Large intestine (tissue), 3 donors: ENCODE data around the gene DDX5. TPM values are rescaled to one million over a fixed set of nuclear protein-coding genes. Genes with fewer than 3 reads are reported as not detected.

Experiments used
- DNase-seq, 2 donors: peaks; one replicate each; pipeline versions ENCODE4 v3.0.0 to v3.0.0-alpha.2; 2013
- H3K27ac ChIP-seq: one replicate; pipeline ENCODE4 v1.5.1; 2013; ENCODE audit warnings: low read length
- H3K27me3 ChIP-seq: 2 replicates; pipeline ENCODE4 v1.6.1; 2013; ENCODE audit warnings: low read length; ENCODE audit not compliant: control insufficient read depth, insufficient read depth
- H3K36me3 ChIP-seq: 2 replicates; pipeline ENCODE4 v1.6.1; 2013; ENCODE audit warnings: low read length; ENCODE audit not compliant: control insufficient read depth, insufficient read depth
- H3K4me1 ChIP-seq: one replicate; pipeline ENCODE4 v1.6.1; 2013; ENCODE audit warnings: low read length; ENCODE audit not compliant: control insufficient read depth, insufficient read depth
- H3K4me3 ChIP-seq: one replicate; pipeline ENCODE4 v1.5.1; 2013; ENCODE audit warnings: low read length
- H3K9me3 ChIP-seq: one replicate; pipeline ENCODE4 v1.6.1; 2013; ENCODE audit warnings: mild to moderate bottlenecking, low read depth, low read length, moderate library complexity; ENCODE audit not compliant: control insufficient read depth
- WGBS: methylation state at CpG from one replicate; pipeline ENCODE4 v1.1.5; 2013; ENCODE audit warnings: low lambda C conversion rate; ENCODE audit not compliant: insufficient coverage; 5-methylcytosine and 5-hydroxymethylcytosine counted together
- polyA plus RNA-seq: library from polyadenylated mRNA; unstranded; fragments of 120-200 nt; gene quantifications from one replicate; pipeline ENCODE4 v1.2.1, GENCODE V29; 2013

Gene DDX5
- polyA plus RNA-seq, 1 donor, result 575 TPM

DNA sequence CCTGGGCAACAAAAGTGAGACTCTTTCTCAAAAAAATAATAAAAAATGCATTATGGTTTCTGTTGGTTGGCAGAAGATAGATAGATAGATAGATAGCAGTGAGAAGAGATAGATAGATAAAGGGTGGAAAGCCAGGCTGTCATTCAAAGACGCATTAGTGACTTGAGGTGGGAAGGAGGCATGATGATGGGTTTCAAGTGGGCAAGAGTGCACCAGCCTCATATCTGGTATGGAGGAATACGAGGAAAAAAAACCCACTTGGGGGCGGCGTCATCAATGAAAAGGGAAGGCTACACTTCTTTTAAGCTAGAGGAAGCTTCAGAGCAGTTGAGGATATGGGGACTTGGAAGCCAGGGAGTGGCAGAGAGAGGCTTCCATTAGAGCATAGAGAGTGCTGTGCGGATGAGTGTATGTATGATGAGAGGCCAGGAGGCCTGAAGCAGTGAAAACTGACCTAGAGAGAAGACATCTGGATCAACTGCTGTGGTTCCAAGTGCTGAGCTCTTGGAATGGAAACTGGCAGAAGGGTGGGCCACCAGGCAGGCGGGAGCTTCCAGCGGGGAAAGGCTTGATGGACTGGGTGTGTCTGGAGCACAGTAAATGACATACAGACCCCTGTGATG is 32.5 kb upstream of the DDX5 start:
- H3K27me3 ChIP-seq, result no peaks in the 10 kb centered on the region
- no peak for DNase-seq
- H3K9me3 ChIP-seq, result no peaks in the 10 kb centered on the region
- H3K27ac ChIP-seq, result no peak overlapping the region
- H3K4me3 ChIP-seq, result no peak overlapping the region
- peaks cover 65% of the 10 kb centered on the region for H3K36me3 ChIP-seq
- no peaks in the 10 kb centered on the region for H3K4me1 ChIP-seq
- 100% methylated on average over 3 of the region's 7 CpGs for WGBS

DNA sequence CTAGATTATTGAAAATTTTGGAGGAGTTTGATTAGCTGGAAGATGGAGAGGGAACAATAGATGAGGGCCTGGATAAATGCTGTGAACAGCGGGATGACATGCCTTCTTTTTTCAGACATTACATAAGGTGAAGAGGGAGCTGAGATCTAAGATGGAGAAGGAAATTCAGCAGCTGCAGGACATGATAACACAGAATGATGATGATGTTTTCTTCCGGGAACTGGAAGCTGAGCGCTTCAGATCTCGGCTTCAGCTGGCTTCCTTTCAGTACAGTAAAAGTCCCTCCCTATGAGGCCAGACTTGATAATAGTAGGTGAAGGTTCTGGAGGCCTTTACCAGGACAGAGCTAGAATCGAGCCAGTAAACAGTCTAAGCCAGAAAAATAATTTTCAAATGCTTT is 31.4 kb upstream of the DDX5 start:
- DNase-seq, result no peak
- no peaks in the 10 kb centered on the region for H3K4me1 ChIP-seq
- no peaks in the 10 kb centered on the region for H3K9me3 ChIP-seq
- H3K4me3 ChIP-seq, result no peak overlapping the region
- H3K27me3 ChIP-seq, result no peaks in the 10 kb centered on the region
- H3K36me3 ChIP-seq, result peaks cover 72% of the 10 kb centered on the region
- no peak overlapping the region for H3K27ac ChIP-seq
- WGBS, result 100% methylated on average over 1 of the region's 5 CpGs

DNA sequence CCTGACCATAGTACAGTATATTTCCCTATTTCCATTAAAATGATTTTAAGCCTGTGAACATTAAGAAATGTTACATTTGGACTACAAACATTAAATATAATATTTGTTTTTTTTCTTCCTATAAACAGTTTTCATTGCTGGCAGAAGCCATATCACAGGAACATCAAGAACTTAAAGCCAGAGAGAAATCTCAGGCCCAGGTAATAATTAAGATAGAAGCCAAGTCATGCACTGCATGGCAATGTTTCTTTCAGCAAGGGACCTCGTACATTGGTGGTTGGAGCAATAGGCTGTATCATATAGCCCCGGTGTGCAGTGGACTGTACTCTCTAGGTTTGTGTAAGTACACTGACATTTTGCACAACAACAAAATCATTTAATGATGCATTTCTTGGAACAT is 30.8 kb upstream of the DDX5 start:
- no peaks in the 10 kb centered on the region for H3K9me3 ChIP-seq
- H3K4me3 ChIP-seq, result no peak overlapping the region
- no CpG with 5 or more reads among the region's 2 CpGs for whole genome bisulfite sequencing
- no peak for DNase-seq
- H3K36me3 ChIP-seq, result peaks cover 75% of the 10 kb centered on the region
- no peaks in the 10 kb centered on the region for H3K4me1 ChIP-seq
- no peak overlapping the region for H3K27ac ChIP-seq
- no peaks in the 10 kb centered on the region for H3K27me3 ChIP-seq

DNA sequence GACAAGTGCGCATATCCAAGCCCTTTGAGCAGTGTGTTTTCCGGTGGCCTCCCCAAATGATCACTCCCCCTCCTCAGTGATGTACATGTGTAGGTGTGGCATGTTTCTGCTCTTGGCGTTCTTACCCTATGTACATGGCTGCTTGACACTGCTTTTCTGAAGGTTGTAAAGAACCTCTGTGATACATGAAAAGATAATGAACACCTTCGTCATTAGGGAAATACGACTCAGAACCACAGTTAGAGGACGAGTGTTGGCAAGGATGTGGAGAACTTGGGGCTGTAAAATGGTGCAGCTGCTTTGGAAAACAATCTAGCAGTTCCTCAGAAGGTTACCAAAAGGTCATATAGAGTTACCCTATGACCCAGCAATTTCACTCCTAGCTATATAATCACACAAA is 29.3 kb upstream of the DDX5 start:
- H3K9me3 ChIP-seq, result no peaks in the 10 kb centered on the region
- WGBS, result no CpG with 5 or more reads among the region's 6 CpGs
- no peak overlapping the region for H3K27ac ChIP-seq
- DNase-seq, result no peak
- H3K27me3 ChIP-seq, result no peaks in the 10 kb centered on the region
- no peak overlapping the region for H3K4me3 ChIP-seq
- peaks cover 82% of the 10 kb centered on the region for H3K36me3 ChIP-seq
- no peaks in the 10 kb centered on the region for H3K4me1 ChIP-seq

DNA sequence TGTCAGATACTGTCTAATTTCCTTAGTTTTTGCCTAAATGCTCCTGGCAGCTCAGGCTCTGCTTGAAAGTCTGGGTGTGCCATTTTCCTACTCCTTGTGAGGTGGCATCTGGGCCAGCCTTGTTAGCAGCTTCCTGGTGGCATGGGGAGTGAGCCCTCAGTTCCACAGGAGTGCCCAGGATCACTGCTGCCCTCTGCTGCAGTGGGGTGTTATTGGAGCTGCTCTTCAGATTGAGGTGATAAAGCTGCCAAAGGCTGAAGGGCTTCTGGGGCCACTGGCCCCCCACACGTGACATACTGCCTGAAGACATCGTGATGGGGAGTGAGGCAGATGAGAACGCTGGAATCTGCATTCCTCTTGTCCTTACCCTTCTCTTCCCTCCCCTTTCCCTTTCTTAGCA is 28.1 kb upstream of the DDX5 start:
- Histone ChIP-seq H3K36me3 (peaks cover 89% of the 10 kb centered on the region), H3K27ac (no peak overlapping the region), H3K4me1 (no peaks in the 10 kb centered on the region), H3K4me3 (no peak overlapping the region), H3K9me3 (no peaks in the 10 kb centered on the region), H3K27me3 (no peaks in the 10 kb centered on the region)
- DNase-seq, result no peak
- WGBS, result no CpG with 5 or more reads among the region's 3 CpGs

DNA sequence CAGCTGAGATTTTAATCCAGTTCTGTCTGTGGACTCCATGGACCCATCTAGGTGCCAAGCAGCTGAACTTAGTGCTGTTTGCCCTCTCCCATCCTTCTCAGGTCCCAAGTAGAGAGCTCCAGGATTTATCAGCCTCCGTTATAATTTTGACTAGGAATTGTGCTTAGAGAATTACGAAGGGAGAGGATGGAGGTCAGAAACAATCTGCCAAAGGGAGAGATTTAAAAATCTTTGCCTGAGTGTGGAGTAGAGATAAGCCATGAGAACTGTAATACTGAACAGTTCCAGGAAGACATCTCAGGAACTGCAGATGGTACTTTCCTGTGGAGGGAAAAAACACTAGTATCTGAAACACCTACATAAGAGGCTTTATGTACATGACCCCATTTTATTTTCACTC is 27.7 kb upstream of the DDX5 start:
- no CpG with 5 or more reads among the region's 2 CpGs for WGBS
- DNase-seq, result no peak
- no peak overlapping the region for H3K27ac ChIP-seq
- H3K36me3 ChIP-seq, result peaks cover 92% of the 10 kb centered on the region
- no peaks in the 10 kb centered on the region for H3K9me3 ChIP-seq
- no peaks in the 10 kb centered on the region for H3K27me3 ChIP-seq
- no peaks in the 10 kb centered on the region for H3K4me1 ChIP-seq
- H3K4me3 ChIP-seq, result no peak overlapping the region

DNA sequence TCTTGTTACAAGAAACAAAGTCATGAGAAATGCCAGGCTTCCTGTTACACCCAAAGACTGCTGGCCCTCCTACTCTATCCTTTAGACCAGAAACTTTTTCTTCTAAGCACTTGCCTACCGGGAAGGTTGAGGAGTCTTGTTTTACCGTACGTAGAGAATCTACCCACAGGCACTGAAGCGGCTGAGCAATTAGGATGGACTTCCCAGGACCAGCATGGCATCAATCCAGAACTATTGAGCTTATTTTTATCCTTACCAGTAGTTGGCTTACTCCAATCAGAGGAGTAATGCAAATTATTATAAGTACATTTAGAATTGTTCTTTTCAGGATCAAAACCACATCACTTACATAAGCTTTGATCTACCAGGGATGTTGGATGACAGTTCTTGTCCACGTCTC is 26.3 kb upstream of the DDX5 start:
- no CpG with 5 or more reads among the region's 5 CpGs for WGBS

DNA sequence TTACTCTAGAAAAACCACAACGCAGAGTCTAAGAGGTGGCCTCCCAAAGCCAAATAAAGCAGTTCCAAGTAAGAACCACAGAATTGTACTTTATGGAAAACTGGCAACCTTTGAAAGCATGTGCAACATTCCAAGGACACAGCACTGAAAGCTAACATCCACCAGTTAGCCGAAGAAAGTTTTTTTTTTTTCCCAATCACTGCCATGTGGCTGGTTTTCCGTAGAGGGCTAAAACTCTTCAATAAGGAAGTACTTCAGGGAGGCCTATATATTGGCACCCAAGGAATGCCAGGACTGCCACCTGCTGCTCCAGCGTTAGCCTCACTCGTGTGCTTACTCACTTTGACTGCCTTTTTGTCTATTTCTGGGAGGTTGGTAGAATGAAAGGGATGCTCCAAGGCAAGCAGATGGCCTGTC is 25.9 kb upstream of the DDX5 start:
- H3K27ac ChIP-seq, result no peak overlapping the region
- H3K27me3 ChIP-seq, result no peaks in the 10 kb centered on the region
- H3K4me3 ChIP-seq, result no peak overlapping the region
- H3K9me3 ChIP-seq, result no peaks in the 10 kb centered on the region
- no peaks in the 10 kb centered on the region for H3K4me1 ChIP-seq
- no peak for DNase-seq
- no CpG with 5 or more reads among the region's 5 CpGs for WGBS
- H3K36me3 ChIP-seq, result peaks cover 88% of the 10 kb centered on the region

More for the DNA sequence above, 26.3 kb upstream of the DDX5 start:
- no peak overlapping the region for H3K27ac ChIP-seq
- H3K36me3 ChIP-seq, result peaks cover 87% of the 10 kb centered on the region
- DNase-seq, result no peak
- H3K4me1 ChIP-seq, result no peaks in the 10 kb centered on the region
- H3K4me3 ChIP-seq, result no peak overlapping the region
- H3K9me3 ChIP-seq, result no peaks in the 10 kb centered on the region
- no peaks in the 10 kb centered on the region for H3K27me3 ChIP-seq

DNA sequence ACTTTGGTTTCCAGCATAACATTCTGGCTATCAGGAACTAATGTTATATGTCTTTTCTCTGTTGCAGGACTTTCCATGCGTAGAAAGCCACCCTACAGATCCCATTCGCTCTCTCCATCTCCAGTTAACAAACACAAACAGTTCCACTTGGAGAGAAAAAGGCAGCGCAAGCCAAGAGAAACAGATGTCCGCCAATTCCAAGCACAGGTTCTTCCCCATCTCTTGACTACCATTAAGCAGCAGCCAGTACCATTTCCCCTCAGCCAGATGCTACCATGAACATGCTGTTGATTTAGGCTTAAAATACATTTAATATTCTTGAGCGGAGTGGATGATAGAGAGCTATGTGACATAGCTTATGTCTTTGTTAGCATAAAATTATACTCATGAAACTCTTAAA is 23.1 kb upstream of the DDX5 start:
- Histone ChIP-seq H3K27me3 (no peaks in the 10 kb centered on the region), H3K9me3 (no peaks in the 10 kb centered on the region), H3K27ac (no peak overlapping the region), H3K4me1 (no peaks in the 10 kb centered on the region), H3K4me3 (no peak overlapping the region), H3K36me3 (peaks cover 87% of the 10 kb centered on the region)
- no peak for DNase-seq
- no CpG with 5 or more reads among the region's 5 CpGs for WGBS

DNA sequence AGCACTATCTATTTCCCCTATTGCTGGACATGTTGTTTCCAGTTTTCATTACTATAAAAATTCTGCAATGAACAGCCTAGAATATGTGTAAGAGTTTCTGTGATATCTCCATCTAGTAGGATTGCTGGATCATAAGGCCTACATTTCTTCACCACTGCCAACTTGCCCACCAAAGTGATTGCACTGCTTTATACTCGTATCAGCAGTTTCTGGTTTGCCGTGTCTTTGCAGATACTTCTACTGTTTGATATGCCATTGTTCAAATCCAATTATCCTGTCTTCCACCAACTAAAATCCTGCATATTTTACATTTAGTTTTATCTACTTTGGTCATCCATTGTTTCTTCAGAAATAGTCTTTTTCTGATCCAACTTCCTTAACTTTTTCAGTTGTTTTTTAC is 21.8 kb upstream of the DDX5 start:
- Histone ChIP-seq H3K27ac (no peak overlapping the region), H3K27me3 (no peaks in the 10 kb centered on the region), H3K9me3 (no peaks in the 10 kb centered on the region), H3K4me3 (no peak overlapping the region), H3K36me3 (peaks cover 86% of the 10 kb centered on the region), H3K4me1 (no peaks in the 10 kb centered on the region)
- no peak for DNase-seq
- WGBS, result 100% methylated on average over 1 of the region's 2 CpGs

DNA sequence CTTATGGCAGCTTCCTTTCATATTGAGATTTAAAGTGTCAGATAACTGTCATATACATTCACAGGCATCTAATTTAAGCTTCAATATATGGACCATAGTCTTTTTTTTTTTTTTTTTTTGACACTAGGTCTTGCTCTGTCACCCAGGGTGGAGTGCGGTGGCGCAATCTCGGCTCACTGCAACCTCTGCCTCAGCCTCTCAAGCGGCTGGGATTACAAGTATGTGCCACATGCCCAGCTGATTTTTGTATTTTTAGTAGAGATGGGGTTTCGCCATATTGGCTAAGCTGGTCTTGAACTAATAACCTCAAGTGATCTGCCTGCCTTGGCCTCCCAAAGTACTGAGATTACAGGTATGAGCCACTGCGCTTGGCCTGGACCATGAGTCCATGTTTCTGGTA is 14.3 kb upstream of the DDX5 start:
- no peak overlapping the region for H3K27ac ChIP-seq
- WGBS, result no CpG with 5 or more reads among the region's 6 CpGs
- H3K9me3 ChIP-seq, result no peaks in the 10 kb centered on the region
- H3K4me3 ChIP-seq, result no peak overlapping the region
- no peak for DNase-seq
- H3K27me3 ChIP-seq, result no peaks in the 10 kb centered on the region
- peaks cover 83% of the 10 kb centered on the region for H3K36me3 ChIP-seq
- no peaks in the 10 kb centered on the region for H3K4me1 ChIP-seq
